ENCODE measurements around the gene CT45A1.
A peak's percentile ranks its signal among the peaks of the same experiment; 100 is the strongest.
"Not testable (repeated sequence)": the region's sequence is repeated elsewhere in the genome, so short reads cannot be mapped to it uniquely, and the experiment has no call there.

CT45A1 gene

DNA sequence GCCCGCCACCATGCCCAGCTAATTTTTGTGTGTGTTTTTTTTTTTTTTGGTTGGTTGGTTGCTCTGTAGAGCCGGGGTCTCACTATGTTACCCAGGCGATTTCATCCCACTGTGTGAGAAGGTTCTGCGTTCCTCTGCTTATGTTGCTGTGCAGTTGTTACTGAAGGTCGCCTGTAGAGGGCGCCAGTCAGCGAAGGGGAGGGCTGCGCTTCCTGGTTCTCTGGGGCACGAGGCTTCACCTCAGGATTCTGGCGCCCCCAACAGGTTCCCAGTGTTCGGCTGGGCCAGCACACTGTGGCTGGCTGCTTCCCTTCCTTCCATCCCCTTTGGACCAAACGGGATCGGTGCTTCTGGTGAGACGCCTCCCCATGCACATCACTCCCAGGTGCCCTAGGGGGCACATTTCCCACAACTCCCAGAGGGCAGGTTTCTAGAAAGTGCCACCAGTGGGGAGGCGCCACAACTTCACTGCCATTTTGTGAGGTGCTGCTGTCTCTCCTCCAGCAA, at the start of gene CT45A1:
CT45A1 (plus strand) TSS at position 457 of the 507 bp plus-strand sequence. CDS start 5,302 bp downstream, outside the sequence.
- not testable (repeated sequence) for H3K27ac Mint-ChIP-seq, H3K9me3 Mint-ChIP-seq, H3K4me3 Mint-ChIP-seq, H3K27me3 Mint-ChIP-seq, H3K4me1 Mint-ChIP-seq, ATAC-seq
- DNase-seq: peak; percentile 2 to 22

DNA sequence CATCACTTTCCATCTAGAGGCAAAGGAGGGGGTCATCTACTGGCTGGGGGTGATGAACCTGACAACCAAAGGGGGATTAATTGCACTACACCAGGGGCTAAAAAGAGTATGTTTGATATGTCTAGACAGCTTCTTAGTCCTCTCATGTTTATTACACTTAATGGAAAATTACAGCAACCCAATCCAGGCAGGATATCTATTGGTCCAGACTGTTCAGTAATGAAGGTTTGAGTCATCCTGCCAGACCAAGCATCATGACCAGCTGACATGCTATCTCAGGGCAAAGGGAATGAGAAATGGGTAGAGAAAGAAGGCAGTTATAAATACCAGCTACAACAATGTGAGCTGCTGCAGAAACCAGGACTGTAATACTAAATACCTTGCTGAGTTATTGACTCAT, 40.5 kb upstream of the CT45A1 start:
- not testable (repeated sequence) for H3K27me3 Mint-ChIP-seq, H3K4me3 Mint-ChIP-seq, H3K9me3 Mint-ChIP-seq, H3K27ac Mint-ChIP-seq, DNase-seq, ATAC-seq, H3K4me1 Mint-ChIP-seq

DNA sequence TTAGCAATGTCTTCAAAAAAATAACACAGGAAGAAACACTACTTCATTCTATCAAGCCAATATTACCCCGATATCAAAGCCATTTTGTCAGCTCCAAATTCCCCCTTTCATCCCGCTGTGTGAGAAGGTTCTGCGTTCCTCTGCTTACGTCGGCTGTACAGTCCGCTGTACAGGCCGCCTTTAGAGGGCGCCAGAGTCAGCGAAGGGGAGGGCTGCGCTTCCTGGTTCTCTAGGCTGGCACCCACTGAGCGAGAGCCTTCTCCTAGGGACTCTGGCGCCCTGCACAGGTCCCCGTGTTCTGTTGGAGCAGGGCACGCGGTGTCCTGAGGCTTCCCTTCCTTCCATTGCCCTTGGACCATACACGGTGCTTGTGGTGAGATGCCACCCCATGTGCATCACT, 25.3 kb upstream of the CT45A1 start:
- DNase-seq (peak in 1 of 2 donors; percentile 9), ATAC-seq (no peak)
- Mint-ChIP-seq H3K4me3 (no peak overlapping the region), H3K27ac (peak overlapping the region in 1 of 2 donors; percentile 48), H3K4me1 (no peaks in the 10 kb centered on the region), H3K9me3 (no peaks in the 10 kb centered on the region), H3K27me3 (no peaks in the 10 kb centered on the region)

GRCh38 chrX:135695471-135695870, 18.0 kb upstream of the CT45A1 start:
- ATAC-seq (no peak), DNase-seq (no peak)
- H3K27me3 Mint-ChIP-seq: no peaks in the 10 kb centered on the region
- H3K4me3 Mint-ChIP-seq: no peak overlapping the region
- H3K4me1 Mint-ChIP-seq: no peaks in the 10 kb centered on the region
- no peaks in the 10 kb centered on the region for H3K9me3 Mint-ChIP-seq
- H3K27ac Mint-ChIP-seq: no peak overlapping the region

DNA sequence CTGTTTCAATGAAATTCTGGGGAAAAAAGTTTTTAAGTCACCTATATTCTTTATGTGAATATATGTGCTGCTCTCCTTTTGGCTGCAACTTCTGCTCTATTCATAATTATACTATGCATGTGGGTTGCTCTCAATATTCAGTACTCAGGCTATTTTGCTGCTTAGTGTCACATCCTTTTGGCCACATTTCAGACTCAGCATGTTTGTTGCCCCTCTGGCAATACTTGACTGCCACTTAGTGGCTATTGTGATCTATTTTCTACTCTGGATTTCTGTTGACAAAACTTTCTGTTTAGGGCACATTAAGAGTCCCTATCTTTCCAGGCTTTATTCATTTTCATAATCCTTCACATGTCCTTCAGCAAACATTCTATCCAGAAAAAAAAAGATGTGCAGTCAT, 15.8 kb upstream of the CT45A1 start:
- Mint-ChIP-seq H3K4me1 (no peaks in the 10 kb centered on the region), H3K4me3 (no peak overlapping the region), H3K27ac (no peak overlapping the region), H3K27me3 (no peaks in the 10 kb centered on the region), H3K9me3 (no peaks in the 10 kb centered on the region)
- no peak for DNase-seq
- no peak for ATAC-seq

GRCh38 chrX:135698924-135699323, 14.5 kb upstream of the CT45A1 start:
- DNase-seq (no peak), ATAC-seq (no peak)
- H3K27me3 Mint-ChIP-seq: no peaks in the 10 kb centered on the region
- no peaks in the 10 kb centered on the region for H3K9me3 Mint-ChIP-seq
- H3K4me3 Mint-ChIP-seq: no peak overlapping the region
- H3K4me1 Mint-ChIP-seq: no peaks in the 10 kb centered on the region
- H3K27ac Mint-ChIP-seq: no peak overlapping the region

- peak; percentile 32 to 42 for DNase-seq
- ATAC-seq: peak; percentile 59
- no peaks in the 10 kb centered on the region for H3K4me1 Mint-ChIP-seq
- no peaks in the 10 kb centered on the region for H3K27me3 Mint-ChIP-seq
- H3K27ac Mint-ChIP-seq: no peak overlapping the region
- H3K9me3 Mint-ChIP-seq: no peaks in the 10 kb centered on the region
- H3K4me3 Mint-ChIP-seq: no peak overlapping the region
Observed at GRCh38 chrX:135707880-135708279, 5.6 kb upstream of the CT45A1 start.

GRCh38 chrX:135713795-135714194, 356 bp downstream of the CT45A1 start:
- H3K4me3 Mint-ChIP-seq: no peak overlapping the region
- no peak overlapping the region for H3K27ac Mint-ChIP-seq
- no peaks in the 10 kb centered on the region for H3K4me1 Mint-ChIP-seq
- H3K9me3 Mint-ChIP-seq: no peaks in the 10 kb centered on the region
- DNase-seq (no peak), ATAC-seq (no peak)
- H3K27me3 Mint-ChIP-seq: no peaks in the 10 kb centered on the region

GRCh38 chrX:135734666-135735065, 21.2 kb downstream of the CT45A1 start:
- not testable (repeated sequence) for H3K9me3 Mint-ChIP-seq, H3K4me1 Mint-ChIP-seq, H3K4me3 Mint-ChIP-seq, ATAC-seq, DNase-seq, H3K27me3 Mint-ChIP-seq
- peak overlapping the region in 1 of 2 donors; percentile 19 for H3K27ac Mint-ChIP-seq

- Mint-ChIP-seq H3K27me3 (no peaks in the 10 kb centered on the region), H3K9me3 (no peaks in the 10 kb centered on the region), H3K4me1 (no peaks in the 10 kb centered on the region), H3K27ac (no peak overlapping the region), H3K4me3 (no peak overlapping the region)
- no peak for ATAC-seq
- no peak for DNase-seq
Observed at GRCh38 chrX:135737366-135738071, 24.1 kb downstream of the CT45A1 start.

- DNase-seq: peak; percentile 20 to 36
- Mint-ChIP-seq H3K27ac (no peak overlapping the region), H3K4me1 (no peaks in the 10 kb centered on the region), H3K4me3 (peak overlapping the region; percentile 44 to 52), H3K27me3 (no peaks in the 10 kb centered on the region), H3K9me3 (no peaks in the 10 kb centered on the region)
- ATAC-seq: peak; percentile 74
Observed at GRCh38 chrX:135740681-135741149, 27.3 kb downstream of the CT45A1 start.

GRCh38 chrX:135741192-135741715, 27.8 kb downstream of the CT45A1 start:
- no peak for ATAC-seq
- Mint-ChIP-seq H3K27me3 (no peaks in the 10 kb centered on the region), H3K9me3 (no peaks in the 10 kb centered on the region), H3K4me1 (no peaks in the 10 kb centered on the region), H3K4me3 (no peak overlapping the region), H3K27ac (peak overlapping the region in 1 of 2 donors; percentile 82)
- no peak for DNase-seq

DNA sequence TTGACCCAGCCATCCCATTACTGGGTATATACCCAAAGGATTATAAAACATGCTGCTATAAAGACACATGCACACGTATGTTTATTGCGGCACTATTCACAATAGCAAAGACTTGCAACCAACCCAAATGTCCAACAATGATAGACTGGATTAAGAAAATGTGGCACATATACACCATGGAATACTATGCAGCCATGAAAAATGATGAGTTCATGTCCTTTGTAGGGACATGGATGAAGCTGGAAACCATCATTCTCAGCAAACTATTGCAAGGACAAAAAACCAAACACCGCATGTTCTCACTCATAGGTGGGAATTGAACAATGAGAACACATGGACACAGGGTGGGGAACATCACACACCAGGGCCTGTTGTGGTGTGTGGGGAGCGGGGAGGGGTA, 31.3 kb downstream of the CT45A1 start:
- ATAC-seq, H3K4me3 Mint-ChIP-seq, H3K27me3 Mint-ChIP-seq, H3K9me3 Mint-ChIP-seq, DNase-seq, H3K27ac Mint-ChIP-seq, H3K4me1 Mint-ChIP-seq: not testable (repeated sequence)

DNA sequence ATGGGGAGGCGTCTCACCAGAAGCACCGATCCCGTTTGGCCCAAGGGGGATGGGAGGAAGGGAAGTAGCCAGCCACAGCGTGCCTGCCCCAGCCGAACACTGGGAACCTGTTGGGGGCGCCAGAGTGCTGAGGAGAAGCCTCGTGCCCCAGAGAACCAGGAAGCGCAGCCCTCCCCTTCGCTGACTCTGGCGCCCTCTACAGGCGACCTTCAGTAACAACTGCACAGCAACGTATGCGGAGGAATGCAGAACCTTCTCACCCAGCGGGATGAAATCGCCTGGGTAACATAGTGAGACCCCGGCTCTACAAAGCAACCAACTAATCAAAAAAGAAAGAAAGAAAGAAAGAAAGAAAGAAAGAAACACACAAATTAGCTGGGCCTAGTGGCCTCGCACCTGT, 54.7 kb downstream of the CT45A1 start, which contains the start of gene CT45A3:
CT45A3 (minus strand) TSS at position 101 of the 400 bp plus-strand sequence. CDS start 3,747 bp downstream, outside the sequence.
- DNase-seq: not testable (repeated sequence)

More for the DNA sequence above, 54.7 kb downstream of the CT45A1 start, which contains the start of gene CT45A3:
- not testable (repeated sequence) for H3K4me3 Mint-ChIP-seq, H3K27me3 Mint-ChIP-seq, H3K4me1 Mint-ChIP-seq, ATAC-seq, H3K27ac Mint-ChIP-seq, H3K9me3 Mint-ChIP-seq
